ENCODE results near the gene TEX38. TPM values are rescaled to one million over a fixed set of nuclear protein-coding genes. Genes with fewer than 3 reads are reported as not detected.
"Not testable (repeated sequence)": the region's sequence is repeated elsewhere in the genome, so short reads cannot be mapped to it uniquely, and the experiment has no call there.

Gene TEX38
- total and polyA plus RNA-seq, 2 experiments from 2014 or later = 0.34 TPM; not detected in 1

GRCh38 chr1:46655848-46656247, 15.8 kb upstream of the TEX38 start:
- no peaks in the 10 kb centered on the region for H4K20me1 ChIP-seq (ENCODE audit: insufficient read depth)
- H3K36me3 ChIP-seq (ENCODE audit: low read depth) = peaks cover 19% of the 10 kb centered on the region
- no peaks in the 10 kb centered on the region for H3K27me3 ChIP-seq (replicated peaks; ENCODE audit: insufficient read depth)
- H3K27ac ChIP-seq = no peak overlapping the region
- in situ Hi-C loops (cut with MboI) = no loop called here
- H3K9ac ChIP-seq = no peak overlapping the region
- no peaks in the 10 kb centered on the region for H3K9me2 ChIP-seq (ENCODE audit: insufficient read depth)
- no peak overlapping the region for H3K4me3 ChIP-seq
- no peak overlapping the region for H2AFZ ChIP-seq
- DNase-seq = no peak
- TF ChIP-seq EZH2 (IDR thresholded peaks at IDR 0.05; ENCODE audit: insufficient read depth, poor library complexity, severe bottlenecking) (no peak), EZH2phosphoT487 (IDR thresholded peaks at IDR 0.05; ENCODE audit: insufficient read depth, low read depth) (no peak)
- 0 out of 2 replicates have a peak, but pooled peaks cover 8% of the 10 kb centered on the region for H3K4me1 ChIP-seq (ENCODE audit: insufficient read depth)
- no peak overlapping the region for H3K4me2 ChIP-seq (ENCODE audit: unreplicated experiment)
- H3F3A ChIP-seq (ENCODE audit: insufficient read depth) = peaks cover 7% of the 10 kb centered on the region
- no peaks in the 10 kb centered on the region for H3K79me2 ChIP-seq (ENCODE audit: insufficient read depth)
- no peaks in the 10 kb centered on the region for H3K9me3 ChIP-seq (ENCODE audit: low read depth)

- H3K4me1 ChIP-seq (ENCODE audit: insufficient read depth) = 0 out of 2 replicates have a peak, but pooled peaks cover 8% of the 10 kb centered on the region
- H3K36me3 ChIP-seq (ENCODE audit: low read depth) = peaks cover 19% of the 10 kb centered on the region
- no peaks in the 10 kb centered on the region for H3K79me2 ChIP-seq (ENCODE audit: insufficient read depth)
- no peaks in the 10 kb centered on the region for H3K27me3 ChIP-seq (replicated peaks; ENCODE audit: insufficient read depth)
- DNase-seq = no peak
- peaks cover 7% of the 10 kb centered on the region for H3F3A ChIP-seq (ENCODE audit: insufficient read depth)
- no peak overlapping the region for H3K27ac ChIP-seq
- H4K20me1 ChIP-seq (ENCODE audit: insufficient read depth) = no peaks in the 10 kb centered on the region
- no peak overlapping the region for H3K9ac ChIP-seq
- H3K4me2 ChIP-seq (ENCODE audit: unreplicated experiment) = no peak overlapping the region
- TF ChIP-seq EZH2phosphoT487 (IDR thresholded peaks at IDR 0.05; ENCODE audit: insufficient read depth, low read depth) (no peak), EZH2 (IDR thresholded peaks at IDR 0.05; ENCODE audit: insufficient read depth, poor library complexity, severe bottlenecking) (no peak)
- 95 to 100% methylated on average over 2 of the region's 2 CpGs for WGBS, 2 experiments (ENCODE audit: low coverage in 1 of 2, low lambda C conversion rate in 2 of 2, missing lambda C conversion rate in 2 of 2)
- H3K4me3 ChIP-seq = no peak overlapping the region
- H3K9me3 ChIP-seq (ENCODE audit: low read depth) = no peaks in the 10 kb centered on the region
- H3K9me2 ChIP-seq (ENCODE audit: insufficient read depth) = no peaks in the 10 kb centered on the region
- H2AFZ ChIP-seq = no peak overlapping the region
- in situ Hi-C loops (cut with MboI) = no loop called here
Observed at GRCh38 chr1:46656643-46657042, 15.0 kb upstream of the TEX38 start.

- in situ Hi-C loops (cut with MboI) = no loop called here
- Histone ChIP-seq H4K20me1 (ENCODE audit: insufficient read depth) (no peaks in the 10 kb centered on the region), H3K9ac (no peak overlapping the region), H3K36me3 (ENCODE audit: low read depth) (peaks cover 19% of the 10 kb centered on the region), H3K4me2 (ENCODE audit: unreplicated experiment) (no peak overlapping the region), H3K4me1 (ENCODE audit: insufficient read depth) (0 out of 2 replicates have a peak, but pooled peaks cover 8% of the 10 kb centered on the region), H3F3A (ENCODE audit: insufficient read depth) (peaks cover 7% of the 10 kb centered on the region), H2AFZ (no peak overlapping the region), H3K9me2 (ENCODE audit: insufficient read depth) (no peaks in the 10 kb centered on the region), H3K4me3 (no peak overlapping the region), H3K27me3 (replicated peaks; ENCODE audit: insufficient read depth) (no peaks in the 10 kb centered on the region), H3K79me2 (ENCODE audit: insufficient read depth) (no peaks in the 10 kb centered on the region), H3K9me3 (ENCODE audit: low read depth) (no peaks in the 10 kb centered on the region), H3K27ac (no peak overlapping the region)
- no peak for TF ChIP-seq EZH2 (IDR thresholded peaks at IDR 0.05; ENCODE audit: insufficient read depth, poor library complexity, severe bottlenecking)
- no peak for TF ChIP-seq EZH2phosphoT487 (IDR thresholded peaks at IDR 0.05; ENCODE audit: insufficient read depth, low read depth)
- no peak for DNase-seq
- WGBS, 2 experiments (ENCODE audit: low coverage in 1 of 2, low lambda C conversion rate in 2 of 2, missing lambda C conversion rate in 2 of 2) = 94 to 100% methylated on average over 1 of the region's 1 CpG
Observed at GRCh38 chr1:46657775-46658174, 13.9 kb upstream of the TEX38 start.

- H3K9me2 ChIP-seq (ENCODE audit: insufficient read depth) = no peaks in the 10 kb centered on the region
- H3K27ac ChIP-seq = no peak overlapping the region
- WGBS, 2 experiments (ENCODE audit: low coverage in 1 of 2, low lambda C conversion rate in 2 of 2, missing lambda C conversion rate in 2 of 2) = 79 to 80% methylated on average over 2 of the region's 2 CpGs
- H2AFZ ChIP-seq = no peak overlapping the region
- no peaks in the 10 kb centered on the region for H3F3A ChIP-seq (ENCODE audit: insufficient read depth)
- H4K20me1 ChIP-seq (ENCODE audit: insufficient read depth) = no peaks in the 10 kb centered on the region
- H3K9me3 ChIP-seq (ENCODE audit: low read depth) = no peaks in the 10 kb centered on the region
- H3K79me2 ChIP-seq (ENCODE audit: insufficient read depth) = no peaks in the 10 kb centered on the region
- H3K27me3 ChIP-seq (replicated peaks; ENCODE audit: insufficient read depth) = no peaks in the 10 kb centered on the region
- no peaks in the 10 kb centered on the region for H3K4me1 ChIP-seq (ENCODE audit: insufficient read depth)
- no peak overlapping the region for H3K9ac ChIP-seq
- DNase-seq = no peak
- in situ Hi-C loops (cut with MboI) = no loop called here
- no peak overlapping the region for H3K4me3 ChIP-seq
- no peak overlapping the region for H3K4me2 ChIP-seq (ENCODE audit: unreplicated experiment)
- TF ChIP-seq EZH2phosphoT487 (IDR thresholded peaks at IDR 0.05; ENCODE audit: insufficient read depth, low read depth) = no peak
- no peak for TF ChIP-seq EZH2 (IDR thresholded peaks at IDR 0.05; ENCODE audit: insufficient read depth, poor library complexity, severe bottlenecking)
- H3K36me3 ChIP-seq (ENCODE audit: low read depth) = peaks cover 26% of the 10 kb centered on the region
Observed at GRCh38 chr1:46659307-46659870, 12.3 kb upstream of the TEX38 start.

- H4K20me1 ChIP-seq (ENCODE audit: insufficient read depth); H3K9me2 ChIP-seq (ENCODE audit: insufficient read depth); H3F3A ChIP-seq (ENCODE audit: insufficient read depth); in situ Hi-C loops (cut with MboI); H3K9ac ChIP-seq; H3K27ac ChIP-seq; H3K4me2 ChIP-seq (ENCODE audit: unreplicated experiment); H3K9me3 ChIP-seq (ENCODE audit: low read depth); H3K4me1 ChIP-seq (ENCODE audit: insufficient read depth); H2AFZ ChIP-seq; H3K27me3 ChIP-seq (replicated peaks; ENCODE audit: insufficient read depth); H3K4me3 ChIP-seq; H3K79me2 ChIP-seq (ENCODE audit: insufficient read depth); DNase-seq: not testable (repeated sequence)
- 99% methylated on average over 5 of the region's 5 CpGs for WGBS, 2 experiments (ENCODE audit: low coverage in 1 of 2, low lambda C conversion rate in 2 of 2, missing lambda C conversion rate in 2 of 2)
- peaks cover 22% of the 10 kb centered on the region for H3K36me3 ChIP-seq (ENCODE audit: low read depth)
Observed at GRCh38 chr1:46660116-46660515, 11.5 kb upstream of the TEX38 start.

GRCh38 chr1:46662919-46663318, 8.7 kb upstream of the TEX38 start:
- peaks cover 11% of the 10 kb centered on the region for H3K36me3 ChIP-seq (ENCODE audit: low read depth)
- WGBS, 2 experiments (ENCODE audit: low coverage in 1 of 2, low lambda C conversion rate in 2 of 2, missing lambda C conversion rate in 2 of 2) = 89 to 95% methylated on average over 5 of the region's 5 CpGs
- in situ Hi-C loops (cut with MboI) = not testable (repeated sequence)

More at GRCh38 chr1:46662919-46663318, 8.7 kb upstream of the TEX38 start:
- H2AFZ ChIP-seq; DNase-seq; H3K4me3 ChIP-seq; H3K9me2 ChIP-seq (ENCODE audit: insufficient read depth); H3K9ac ChIP-seq; H4K20me1 ChIP-seq (ENCODE audit: insufficient read depth); H3K4me1 ChIP-seq (ENCODE audit: insufficient read depth); H3K27ac ChIP-seq; H3K9me3 ChIP-seq (ENCODE audit: low read depth); H3K27me3 ChIP-seq (replicated peaks; ENCODE audit: insufficient read depth); H3F3A ChIP-seq (ENCODE audit: insufficient read depth); H3K4me2 ChIP-seq (ENCODE audit: unreplicated experiment): not testable (repeated sequence)
- H3K79me2 ChIP-seq (ENCODE audit: insufficient read depth) = peaks cover 19% of the 10 kb centered on the region
